HepG2 (cell line): ENCODE results near the gene PRH2. TPM values are rescaled to one million over a fixed set of nuclear protein-coding genes. Genes with fewer than 3 reads are reported as not detected.
A peak's percentile ranks its signal among the peaks of the same experiment; 100 is the strongest.

ENCODE experiments used
- ATAC-seq: fragments of 200-7000 bp; cut with Tn5 transposase; 3 replicates; pipeline ENCODE4 v1.9.1; 2020; ENCODE audit warnings: mild to moderate bottlenecking, moderate library complexity
- BruUV-seq: library from RNA; stranded (reverse); fragments of 400-500 nt; replicated peaks from 2 replicates; lab custom pipeline; 2021; lab: Mats Ljungman, UMichigan
- CTCF ChIA-PET: fragments of 300-600 bp; formaldehyde crosslinking; extraction: SDS; loops from one replicate; lab custom pipeline; 2021; ENCODE audit warnings: low total read pairs, inconsistent platforms, low intra/inter-chr PET ratio; lab: Yijun Ruan, JAX
- POLR2A ChIA-PET: fragments of 350-600 bp; sonication (Branson Sonifier 250); formaldehyde crosslinking; loops from one replicate; lab custom pipeline; 2020; ENCODE audit warnings: antibody characterized with exemption, inconsistent platforms; lab: Yijun Ruan, JAX
- DNase-seq: peaks from one replicate; pipeline ENCODE4 v3.0.0-alpha.2; 2015; ENCODE audit warnings: low spot score
- FAIRE-seq: peaks from 3 replicates; lab custom pipeline; 2011; peaks lifted over from hg19 to GRCh38; lab: Jason Lieb, UNC
- H2AFZ ChIP-seq: one replicate; pipeline ENCODE4 v1.6.1; 2011; ENCODE audit warnings: low read length, inconsistent platforms
- H3K27ac ChIP-seq: fragments of 300-600 bp; 3 replicates; pipeline ENCODE4 v1.8.0; 2011; ENCODE audit warnings: mixed run types, mild to moderate bottlenecking, mixed read lengths, low read length, inconsistent platforms; ENCODE audit not compliant: insufficient read depth; ENCODE audit errors: extremely low read length
- H3K27me3 ChIP-seq, 2 experiments: fragments of 200-600 bp in 1 of 2; 2 replicates in 1 of 2; 3 replicates in 1 of 2; pipeline versions ENCODE4 v1.6.0 to v1.8.0; 2011; ENCODE audit warnings: low read length in 2 of 2, mild to moderate bottlenecking in 2 of 2, moderate library complexity in 2 of 2, inconsistent platforms in 1 of 2; ENCODE audit not compliant: insufficient read depth in 2 of 2, control insufficient read depth in 1 of 2
- H3K36me3 ChIP-seq, 2 experiments: fragments of 200-600 bp in 1 of 2; replicated peaks in 1 of 2; 2 replicates in 1 of 2; 3 replicates in 1 of 2; pipeline versions ENCODE4 v1.5.1 to v1.8.0; 2011; ENCODE audit warnings: low read length in 2 of 2, inconsistent platforms in 1 of 2; ENCODE audit not compliant: insufficient read depth in 2 of 2, control insufficient read depth in 1 of 2
- H3K4me1 ChIP-seq: 2 replicates; pipeline ENCODE4 v1.5.1; 2012; ENCODE audit warnings: low read length, inconsistent platforms; ENCODE audit not compliant: insufficient read depth
- H3K4me2 ChIP-seq: 2 replicates; pipeline ENCODE4 v1.6.0; 2011; ENCODE audit warnings: low read depth, low read length, inconsistent platforms
- H3K4me3 ChIP-seq, 3 experiments: fragments of 200-600 bp in 1 of 3; sonication (generic), shearing (Covaris generic) in 1 of 3; replicated peaks in 1 of 3; 2 replicates each; pipeline ENCODE4 v1.5.1; 2011 to 2016; ENCODE audit warnings: low read length in 3 of 3, inconsistent platforms in 2 of 3, low read depth in 2 of 3, mild to moderate bottlenecking in 2 of 3, control low read depth in 1 of 3, mixed read lengths in 1 of 3; ENCODE audit not compliant: insufficient read depth in 1 of 3
- H3K79me2 ChIP-seq: one replicate; pipeline ENCODE4 v1.6.1; 2011; ENCODE audit warnings: low read length, inconsistent platforms; ENCODE audit not compliant: insufficient read depth
- H3K9ac ChIP-seq: 2 replicates; pipeline ENCODE4 v1.6.0; 2011; ENCODE audit warnings: mild to moderate bottlenecking, low read depth, low read length, inconsistent platforms; ENCODE audit not compliant: insufficient read depth
- H3K9me3 ChIP-seq: 2 replicates; pipeline ENCODE4 v1.5.1; 2012; ENCODE audit warnings: mild to moderate bottlenecking, low read length
- H4K20me1 ChIP-seq: 2 replicates; pipeline ENCODE4 v1.6.0; 2011; ENCODE audit warnings: inconsistent platforms, mild to moderate bottlenecking, low read length, moderate library complexity; ENCODE audit not compliant: insufficient read depth
- ATAD3A ChIP-seq: sonication (generic); formaldehyde crosslinking; IDR thresholded peaks from 2 replicates; pipeline ENCODE4 v1.4.0; 2020; ENCODE audit warnings: missing genetic modification reagents
- CTCF ChIP-seq: sonication (generic); formaldehyde crosslinking; IDR thresholded peaks from 2 replicates; pipeline ENCODE4 v1.5.0; 2020; ENCODE audit warnings: mild to moderate bottlenecking, missing genetic modification reagents, moderate library complexity
- FOSL2 ChIP-seq: sonication (generic); formaldehyde crosslinking; IDR thresholded peaks from 2 replicates; pipeline ENCODE4 v1.4.0; 2020; ENCODE audit warnings: missing genetic modification reagents
- FOXA3 ChIP-seq: IDR thresholded peaks from 2 replicates; pipeline ENCODE4 v1.6.1; 2016; ENCODE audit warnings: missing genetic modification reagents, missing compliant biosample characterization
- GFI1 ChIP-seq: sonication (generic); formaldehyde crosslinking; IDR thresholded peaks from 2 replicates; pipeline ENCODE4 v1.5.0; 2020; ENCODE audit warnings: missing genetic modification reagents, mild to moderate bottlenecking, borderline replicate concordance
- SMC3 ChIP-seq: IDR thresholded peaks from 2 replicates; pipeline ENCODE4 v1.6.1; 2011; ENCODE audit warnings: low read length, improper control_type of control experiment
- STAG1 ChIP-seq: sonication (generic); formaldehyde crosslinking; IDR thresholded peaks from 2 replicates; pipeline ENCODE4 v1.4.0; 2020; ENCODE audit warnings: missing genetic modification reagents
- ZNF713 ChIP-seq: sonication (generic); formaldehyde crosslinking; IDR thresholded peaks from 2 replicates; pipeline ENCODE4 v1.4.0; 2020; ENCODE audit warnings: mild to moderate bottlenecking, missing genetic modification reagents
- WGBS: methylation state at CpG from one replicate; pipeline ENCODE4 v1.1.6; 2017; ENCODE audit warnings: low lambda C conversion rate; 5-methylcytosine and 5-hydroxymethylcytosine counted together
- in situ Hi-C: cut with HindIII; loops from 2 replicates; pipeline ENCODE4 v1.10.0; 2017; ENCODE audit warnings: low pct_unique_long_range_greater_than_20kb; ENCODE audit not compliant: extremely low pct_ligation_motif_present
- intact Hi-C: fragments of 100-400 bp; cut with micrococcal nuclease; formaldehyde crosslinking; loops from one replicate; pipeline ENCODE4 v1.10.0; 2022; ENCODE audit not compliant: unreplicated experiment
- polyA plus RNA-seq, 8 experiments: library from polyadenylated mRNA; depleted of rRNA in 3 of 8; stranded (reverse) in 7 of 8; unstranded in 1 of 8; fragments of >200 nt; fragmentation: Illumina TruSeq in 4 of 8; extraction: Trizol in 4 of 8; gene quantifications; 2 replicates each; pipeline versions ENCODE4 v1.2.1 to v1.2.3, GENCODE V29; 2011 to 2016; ENCODE audit warnings: low read depth in 4 of 8, missing spikeins in 1 of 8, mixed read lengths in 1 of 8; ENCODE audit not compliant: insufficient read depth in 1 of 8
- total RNA-seq, 5 experiments: library from RNA; depleted of rRNA; stranded (reverse); fragments of >200 nt; fragmentation: Illumina TruSeq; extraction: Trizol; gene quantifications; 2 replicates each; pipeline ENCODE4 v1.2.3, GENCODE V29; 2016; ENCODE audit warnings: low read depth in 1 of 5

Gene PRH2
- total and polyA plus RNA-seq, 2 of the 13 experiments (the other 11 are each of a cell fraction or from before 2014, with no cell fraction given), result 0.24 to 0.48 TPM

GRCh38 chr12:10901427-10901826 lies 27.6 kb upstream of the PRH2 start:
- in situ Hi-C loops, result no loop called here
- Histone ChIP-seq H3K9ac (no peak overlapping the region), H3K9me3 (peaks cover 38% of the 10 kb centered on the region), H3K4me2 (no peak overlapping the region), H3K4me1 (peaks cover 10% of the 10 kb centered on the region; the same call in 1 of the 2 replicates), H3K27ac (no peak overlapping the region), H4K20me1 (no peaks in the 10 kb centered on the region), H3K36me3 (0 out of 5 replicates have a peak, but pooled peaks cover 0 to 3% of the 10 kb centered on the region in 2 experiments), H3K79me2 (peaks cover 2% of the 10 kb centered on the region), H3K4me3 (no peak overlapping the region), H2AFZ (no peak overlapping the region), H3K27me3 (no peaks in the 10 kb centered on the region)
- no TSS peak for BruUV-seq
- ATAC-seq (peak; percentile 76), DNase-seq (peak; percentile 34), FAIRE-seq (no peak)
- intact Hi-C loops, result loop anchor here (2.0 to 5.0 kb wide), 2 partner anchors 34 to 131 kb away; no protein-coding TSS in a partner anchor
- ChIA-PET CTCF (interaction anchor here (1.2 to 1.5 kb wide), 2 partner anchors 34 to 130 kb away, joined by 5 to 13 read pairs; no protein-coding TSS in a partner anchor), POLR2A (no interaction called here)
- WGBS, result 100% methylated on average over 1 of the region's 1 CpG
- TF ChIP-seq FOXA3 (CRISPR knock-in tag) (0 out of 2 replicates have a peak, but pooled peaks have one; percentile 24), SMC3 (peak; percentile 31; the same call in 1 of the 2 replicates), ZNF713 (no peak), ATAD3A (no peak), STAG1 (CRISPR knock-in tag) (peak; percentile 46), CTCF (CRISPR knock-in tag) (peak; percentile 49), GFI1 (CRISPR knock-in tag) (0 out of 2 replicates have a peak, but pooled peaks have one; percentile 32), FOSL2 (CRISPR knock-in tag) (peak; percentile 59; the same call in 1 of the 2 replicates)
